ENCODE measurements around the gene FCGR3B.
"Not testable (repeated sequence)": the region's sequence is repeated elsewhere in the genome, so short reads cannot be mapped to it uniquely, and the experiment has no call there.

DNA sequence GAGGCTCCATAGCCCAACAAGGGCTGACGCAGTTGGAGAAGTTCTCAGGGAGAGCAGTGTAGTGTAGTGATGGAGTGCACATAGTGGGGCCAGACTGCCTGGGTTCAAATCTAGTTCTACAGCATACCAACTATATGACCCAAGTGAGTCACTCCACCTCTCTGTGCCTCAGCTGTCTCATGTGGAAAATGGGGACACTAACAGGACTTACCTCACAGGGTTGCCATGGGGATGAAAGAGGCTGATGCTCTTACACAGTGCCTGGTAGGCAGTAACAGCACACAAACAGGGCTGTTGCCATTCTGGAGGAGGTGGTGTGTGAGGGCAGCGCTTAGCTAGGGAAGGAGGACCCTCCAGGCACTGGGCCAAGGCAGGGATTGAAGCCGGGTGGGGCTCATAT lies 38.4 kb downstream of the FCGR3B start:
- not testable (repeated sequence) for TF ChIP-seq POLR2A, POLR2AphosphoS5 (IDR thresholded peaks at IDR 0.05)
- TF ChIP-seq, protein P1, sequence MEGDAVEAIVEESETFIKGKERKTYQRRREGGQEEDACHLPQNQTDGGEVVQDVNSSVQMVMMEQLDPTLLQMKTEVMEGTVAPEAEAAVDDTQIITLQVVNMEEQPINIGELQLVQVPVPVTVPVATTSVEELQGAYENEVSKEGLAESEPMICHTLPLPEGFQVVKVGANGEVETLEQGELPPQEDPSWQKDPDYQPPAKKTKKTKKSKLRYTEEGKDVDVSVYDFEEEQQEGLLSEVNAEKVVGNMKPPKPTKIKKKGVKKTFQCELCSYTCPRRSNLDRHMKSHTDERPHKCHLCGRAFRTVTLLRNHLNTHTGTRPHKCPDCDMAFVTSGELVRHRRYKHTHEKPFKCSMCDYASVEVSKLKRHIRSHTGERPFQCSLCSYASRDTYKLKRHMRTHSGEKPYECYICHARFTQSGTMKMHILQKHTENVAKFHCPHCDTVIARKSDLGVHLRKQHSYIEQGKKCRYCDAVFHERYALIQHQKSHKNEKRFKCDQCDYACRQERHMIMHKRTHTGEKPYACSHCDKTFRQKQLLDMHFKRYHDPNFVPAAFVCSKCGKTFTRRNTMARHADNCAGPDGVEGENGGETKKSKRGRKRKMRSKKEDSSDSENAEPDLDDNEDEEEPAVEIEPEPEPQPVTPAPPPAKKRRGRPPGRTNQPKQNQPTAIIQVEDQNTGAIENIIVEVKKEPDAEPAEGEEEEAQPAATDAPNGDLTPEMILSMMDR (IDR thresholded peaks at IDR 0.05): not testable (repeated sequence)
